Thyroid gland (tissue), 4 donors: ENCODE measurements around the gene CCDC85C. TPM values are rescaled to one million over a fixed set of nuclear protein-coding genes. Genes with fewer than 3 reads are reported as not detected.
A peak's percentile ranks its signal among the peaks of the same experiment; 100 is the strongest.

Experiments used
- DNase-seq, 2 donors: peaks; one replicate each; pipeline ENCODE4 v3.0.0-alpha.2; 2019
- H3K27ac ChIP-seq, 3 donors: fragments of 200-600 bp; sonication (generic); 1 replicate in 2 of 3; 2 replicates in 1 of 3; pipeline ENCODE4 v1.5.1; 2016 to 2019; ENCODE audit warnings: mild to moderate bottlenecking in 1 of 3, moderate library complexity in 1 of 3
- H3K27me3 ChIP-seq: fragments of 200-600 bp; sonication (generic); one replicate; pipeline ENCODE4 v1.5.1; 2019
- H3K36me3 ChIP-seq, 2 donors: fragments of 200-600 bp; sonication (generic); one replicate each; pipeline ENCODE4 v1.5.1; 2016 to 2019
- H3K4me1 ChIP-seq, 2 donors: fragments of 200-600 bp; sonication (generic); one replicate each; pipeline ENCODE4 v1.5.1; 2017 to 2019
- H3K4me3 ChIP-seq, 3 donors: fragments of 200-600 bp; sonication (generic); replicated peaks in 1 of 3; 1 replicate in 2 of 3; 2 replicates in 1 of 3; pipeline ENCODE4 v1.5.1; 2016; ENCODE audit warnings: mild to moderate bottlenecking in 1 of 3
- H3K9me3 ChIP-seq: fragments of 200-600 bp; sonication (generic); one replicate; pipeline ENCODE4 v1.5.1; 2017
- CTCF ChIP-seq, 6 experiments: fragments of 200-600 bp in 3 of 6; fragments of 450-650 bp in 3 of 6; sonication (generic) in 3 of 6; IDR thresholded peaks; one replicate each; pipeline ENCODE4 v1.5.1; 2016 to 2019; ENCODE audit warnings: antibody characterized with exemption in 6 of 6, mild to moderate bottlenecking in 2 of 6, inconsistent platforms in 1 of 6, moderate library complexity in 1 of 6
- POLR2A ChIP-seq, 2 donors: fragments of 450-650 bp; IDR thresholded peaks; one replicate each; pipeline ENCODE4 v1.6.1; 2017; ENCODE audit warnings: antibody characterized with exemption in 2 of 2, mild to moderate bottlenecking in 2 of 2, moderate library complexity in 1 of 2
- WGBS, 2 donors: methylation state at CpG; one replicate each; pipeline ENCODE4 v1.1.5; 2017; 5-methylcytosine and 5-hydroxymethylcytosine counted together
- intact Hi-C: fragments of 100-400 bp; cut with DNase I; formaldehyde crosslinking; loops from one replicate; pipeline ENCODE4 v1.15.1; 2023
- total RNA-seq, 4 donors: library from RNA; depleted of rRNA; stranded (reverse); fragments of >200 nt; gene quantifications; one replicate each; pipeline ENCODE4 v1.2.3, GENCODE V29; 2016

Gene CCDC85C
- total RNA-seq, 4 donors from 2014 or later = 8.6 to 28.3 (median 17.3) TPM

GRCh38 chr14:99524091-99524661 is 79.8 kb downstream of the CCDC85C start:
- intact Hi-C loops = no loop called here
- Histone ChIP-seq H3K36me3 (no peaks in the 10 kb centered on the region), H3K9me3 (no peaks in the 10 kb centered on the region), H3K4me3 (no peak overlapping the region), H3K4me1 (peaks cover 17 to 37% of the 10 kb centered on the region in 2 donors), H3K27ac (no peak overlapping the region), H3K27me3 (no peaks in the 10 kb centered on the region)
- peak; percentile 23 to 41 for DNase-seq
- 52 to 71% methylated on average over 16 of the region's 16 CpGs for WGBS, 2 donors
- TF ChIP-seq CTCF (IDR thresholded peaks at IDR 0.05) (no peak), POLR2A (IDR thresholded peaks at IDR 0.05) (no peak)

GRCh38 chr14:99523704-99524055 is 80.3 kb downstream of the CCDC85C start:
- H3K27ac ChIP-seq = no peak overlapping the region
- H3K36me3 ChIP-seq = no peaks in the 10 kb centered on the region
- no peak overlapping the region for H3K4me3 ChIP-seq
- intact Hi-C loops = no loop called here
- no peak for DNase-seq
- no peaks in the 10 kb centered on the region for H3K9me3 ChIP-seq
- H3K4me1 ChIP-seq = peaks cover 17 to 38% of the 10 kb centered on the region in 2 donors
- H3K27me3 ChIP-seq = no peaks in the 10 kb centered on the region
- WGBS, 2 donors = 70 to 72% methylated on average over 5 of the region's 5 CpGs
- TF ChIP-seq POLR2A (IDR thresholded peaks at IDR 0.05) (no peak), CTCF (IDR thresholded peaks at IDR 0.05) (no peak)

- no peak overlapping the region for H3K27ac ChIP-seq
- TF ChIP-seq CTCF (IDR thresholded peaks at IDR 0.05) = no peak
- no peak for TF ChIP-seq POLR2A (IDR thresholded peaks at IDR 0.05)
- H3K36me3 ChIP-seq = no peaks in the 10 kb centered on the region
- peaks cover 17 to 43% of the 10 kb centered on the region in 2 donors for H3K4me1 ChIP-seq
- 46 to 50% methylated on average over 12 to 13 of the region's 14 CpGs for WGBS, 2 donors
- peak; percentile 3 to 20 for DNase-seq
- no peak overlapping the region for H3K4me3 ChIP-seq
- no peaks in the 10 kb centered on the region for H3K27me3 ChIP-seq
- H3K9me3 ChIP-seq = no peaks in the 10 kb centered on the region
- intact Hi-C loops = no loop called here
These were observed 80.9 kb downstream of the CCDC85C start for GRCh38 chr14:99522934-99523703.

- intact Hi-C loops = no loop called here
These were observed 81.5 kb downstream of the CCDC85C start for GRCh38 chr14:99522457-99522891.

More at GRCh38 chr14:99522457-99522891, 81.5 kb downstream of the CCDC85C start:
- no peak for TF ChIP-seq POLR2A (IDR thresholded peaks at IDR 0.05)
- TF ChIP-seq CTCF (IDR thresholded peaks at IDR 0.05) = no peak
- Histone ChIP-seq H3K9me3 (no peaks in the 10 kb centered on the region), H3K4me1 (peaks cover 15 to 39% of the 10 kb centered on the region in 2 donors), H3K36me3 (no peaks in the 10 kb centered on the region), H3K27ac (no peak overlapping the region), H3K27me3 (no peaks in the 10 kb centered on the region), H3K4me3 (no peak overlapping the region)
- WGBS, 2 donors = 52 to 67% methylated on average over 11 of the region's 12 CpGs
- peak; percentile 2 to 4 for DNase-seq
